Fibroblast of lung (primary cell): ENCODE measurements around the gene JAKMIP1. TPM values are rescaled to one million over a fixed set of nuclear protein-coding genes. Genes with fewer than 3 reads are reported as not detected.

ENCODE experiments used
- DNase-seq, 2 donors: peaks; one replicate each; pipeline versions ENCODE4 v3.0.0 to v3.0.0-alpha.2; 2010; ENCODE audit warnings: low read depth in 2 of 2
- H2AFZ ChIP-seq: 2 replicates; pipeline ENCODE4 v1.5.1; 2012; ENCODE audit warnings: low read length, control low read depth, inconsistent platforms
- H3K27ac ChIP-seq: 2 replicates; pipeline ENCODE4 v1.5.1; 2011; ENCODE audit warnings: low read length, control low read depth; ENCODE audit not compliant: insufficient read depth
- H3K27me3 ChIP-seq: 2 replicates; pipeline ENCODE4 v1.5.1; 2011; ENCODE audit warnings: mild to moderate bottlenecking, low read length; ENCODE audit not compliant: control insufficient read depth, insufficient read depth
- H3K36me3 ChIP-seq: 2 replicates; pipeline ENCODE4 v1.5.1; 2011; ENCODE audit warnings: low read length; ENCODE audit not compliant: control insufficient read depth, insufficient read depth
- H3K4me1 ChIP-seq: 2 replicates; pipeline ENCODE4 v1.5.1; 2011; ENCODE audit warnings: low read length; ENCODE audit not compliant: control insufficient read depth, insufficient read depth; ENCODE audit errors: extremely low read depth
- H3K4me2 ChIP-seq: 2 replicates; pipeline ENCODE4 v1.5.1; 2011; ENCODE audit warnings: low read length, control low read depth; ENCODE audit not compliant: insufficient read depth; ENCODE audit errors: extremely low read depth
- H3K4me3 ChIP-seq, 4 experiments: fragments of 200-600 bp in 1 of 4; sonication (generic) in 1 of 4; replicated peaks in 1 of 4; 2 replicates each; pipeline ENCODE4 v1.5.1; 2011 to 2016; ENCODE audit warnings: low read length in 4 of 4, low read depth in 3 of 4, mild to moderate bottlenecking in 3 of 4, control low read depth in 2 of 4, inconsistent platforms in 1 of 4, mixed read lengths in 1 of 4; ENCODE audit not compliant: insufficient read depth in 1 of 4; ENCODE audit errors: control extremely low read depth in 1 of 4
- H3K79me2 ChIP-seq: 2 replicates; pipeline ENCODE4 v1.5.1; 2012; ENCODE audit warnings: mild to moderate bottlenecking, low read length, inconsistent platforms; ENCODE audit not compliant: control insufficient read depth, insufficient read depth
- H3K9ac ChIP-seq: 2 replicates; pipeline ENCODE4 v1.5.1; 2011; ENCODE audit warnings: mild to moderate bottlenecking, low read length, control low read depth; ENCODE audit not compliant: insufficient read depth
- H3K9me3 ChIP-seq: 2 replicates; pipeline ENCODE4 v1.5.1; 2012; ENCODE audit warnings: low read depth, low read length; ENCODE audit not compliant: control insufficient read depth, insufficient read depth
- H4K20me1 ChIP-seq: 2 replicates; pipeline ENCODE4 v1.5.1; 2011; ENCODE audit warnings: low read length; ENCODE audit not compliant: control insufficient read depth, insufficient read depth; ENCODE audit errors: extremely low read depth
- EZH2 ChIP-seq: IDR thresholded peaks from 2 replicates; pipeline ENCODE4 v1.5.1; 2012; ENCODE audit warnings: low read length, control low read depth, mild to moderate bottlenecking; ENCODE audit errors: missing control alignments
- polyA plus RNA-seq, 2 donors: library from polyadenylated mRNA; depleted of rRNA in 1 of 2; stranded (reverse) in 1 of 2; unstranded in 1 of 2; fragments of >200 nt; gene quantifications; 2 replicates each; pipeline ENCODE4 v1.2.1, GENCODE V29; 2011 to 2012; ENCODE audit warnings: missing spikeins in 1 of 2
- total RNA-seq: library from RNA; depleted of rRNA; stranded (reverse); fragments of >200 nt; gene quantifications from 2 replicates; pipeline ENCODE4 v1.2.1, GENCODE V29; 2014
- TF ChIP-seq, protein P1 (sequence below), 2 donors: IDR thresholded peaks in 1 of 2; conservative IDR thresholded peaks in 1 of 2; 1 replicate in 1 of 2; 2 replicates in 1 of 2; pipeline ENCODE4 v1.5.1; 2011 to 2012; ENCODE audit warnings: low read length in 2 of 2, control low read depth in 1 of 2, inconsistent platforms in 1 of 2, low read depth in 1 of 2, mild to moderate bottlenecking in 1 of 2

JAKMIP1 gene
- total and polyA plus RNA-seq, 2 donors (not counting 1 experiment from before 2014, with no cell fraction given) = not detected

DNA sequence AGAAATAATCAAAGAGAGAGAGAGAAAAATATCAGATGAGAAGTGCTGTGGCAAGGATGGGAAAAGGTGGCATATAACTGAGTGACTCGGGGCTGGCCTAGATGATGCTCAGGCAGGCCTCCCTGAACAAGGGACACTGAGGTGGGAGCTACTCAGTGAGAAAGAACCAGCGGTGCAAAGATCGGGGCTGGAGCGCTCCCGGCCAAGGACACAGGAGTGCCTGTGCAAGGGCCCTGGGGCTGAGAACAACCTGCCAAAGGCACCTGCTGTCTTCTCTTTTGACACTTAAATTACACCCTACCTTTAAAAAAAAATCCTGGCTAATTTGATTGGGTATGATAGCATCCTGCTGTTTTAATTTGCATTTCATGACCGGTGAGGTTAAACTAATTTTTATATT is 104.5 kb downstream of the JAKMIP1 start:
- no peak for DNase-seq
- no peak for TF ChIP-seq EZH2
- TF ChIP-seq, protein P1, sequence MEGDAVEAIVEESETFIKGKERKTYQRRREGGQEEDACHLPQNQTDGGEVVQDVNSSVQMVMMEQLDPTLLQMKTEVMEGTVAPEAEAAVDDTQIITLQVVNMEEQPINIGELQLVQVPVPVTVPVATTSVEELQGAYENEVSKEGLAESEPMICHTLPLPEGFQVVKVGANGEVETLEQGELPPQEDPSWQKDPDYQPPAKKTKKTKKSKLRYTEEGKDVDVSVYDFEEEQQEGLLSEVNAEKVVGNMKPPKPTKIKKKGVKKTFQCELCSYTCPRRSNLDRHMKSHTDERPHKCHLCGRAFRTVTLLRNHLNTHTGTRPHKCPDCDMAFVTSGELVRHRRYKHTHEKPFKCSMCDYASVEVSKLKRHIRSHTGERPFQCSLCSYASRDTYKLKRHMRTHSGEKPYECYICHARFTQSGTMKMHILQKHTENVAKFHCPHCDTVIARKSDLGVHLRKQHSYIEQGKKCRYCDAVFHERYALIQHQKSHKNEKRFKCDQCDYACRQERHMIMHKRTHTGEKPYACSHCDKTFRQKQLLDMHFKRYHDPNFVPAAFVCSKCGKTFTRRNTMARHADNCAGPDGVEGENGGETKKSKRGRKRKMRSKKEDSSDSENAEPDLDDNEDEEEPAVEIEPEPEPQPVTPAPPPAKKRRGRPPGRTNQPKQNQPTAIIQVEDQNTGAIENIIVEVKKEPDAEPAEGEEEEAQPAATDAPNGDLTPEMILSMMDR (conservative IDR thresholded peaks at IDR 0.05 in 1 of 2, IDR thresholded peaks at IDR 0.05 in 1 of 2; ENCODE audit: low read depth in 1 of 2, low read length in 2 of 2) = no peak

GRCh38 chr4:6095023-6095752 is 105.2 kb downstream of the JAKMIP1 start:
- Histone ChIP-seq H2AFZ (no peak overlapping the region), H3K4me1 (no peaks in the 10 kb centered on the region), H4K20me1 (no peaks in the 10 kb centered on the region), H3K4me3 (no peak overlapping the region), H3K27me3 (no peaks in the 10 kb centered on the region), H3K9me3 (no peaks in the 10 kb centered on the region), H3K27ac (no peak overlapping the region), H3K9ac (no peak overlapping the region), H3K36me3 (no peaks in the 10 kb centered on the region), H3K79me2 (no peaks in the 10 kb centered on the region), H3K4me2 (no peak overlapping the region)
- no peak for TF ChIP-seq EZH2
- TF ChIP-seq, protein P1 (conservative IDR thresholded peaks at IDR 0.05 in 1 of 2, IDR thresholded peaks at IDR 0.05 in 1 of 2; ENCODE audit: low read depth in 1 of 2, low read length in 2 of 2) = no peak
- peak in 1 of 2 donors; percentile 6 for DNase-seq

More for the DNA sequence above, 104.5 kb downstream of the JAKMIP1 start:
- Histone ChIP-seq H3K9ac (no peak overlapping the region), H3K79me2 (no peaks in the 10 kb centered on the region), H4K20me1 (no peaks in the 10 kb centered on the region), H3K36me3 (no peaks in the 10 kb centered on the region), H3K27me3 (no peaks in the 10 kb centered on the region), H3K4me3 (no peak overlapping the region), H2AFZ (no peak overlapping the region), H3K4me2 (no peak overlapping the region), H3K9me3 (no peaks in the 10 kb centered on the region), H3K27ac (no peak overlapping the region), H3K4me1 (no peaks in the 10 kb centered on the region)

DNA sequence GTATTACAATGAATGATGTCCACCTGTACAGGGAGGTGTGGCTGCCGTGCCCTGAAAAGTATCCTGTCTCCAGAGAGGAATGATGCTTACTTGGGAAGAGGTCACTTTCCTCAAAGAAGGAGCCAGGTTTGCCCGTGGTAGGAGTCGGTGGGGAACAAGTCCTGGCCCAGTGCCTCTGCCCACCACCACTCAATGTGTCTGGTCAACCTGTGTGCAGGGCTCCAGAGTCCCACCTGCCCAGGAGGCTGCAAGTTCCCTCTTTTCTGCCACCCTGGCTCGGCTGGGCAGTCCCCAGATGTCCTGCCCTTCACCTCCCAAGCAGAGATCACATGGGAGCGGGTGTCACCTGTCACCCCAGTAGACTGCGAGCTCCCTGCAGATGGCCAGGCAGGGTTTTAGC is 106.7 kb downstream of the JAKMIP1 start:
- Histone ChIP-seq H2AFZ (no peak overlapping the region), H3K79me2 (no peaks in the 10 kb centered on the region), H3K27me3 (no peaks in the 10 kb centered on the region), H3K4me1 (no peaks in the 10 kb centered on the region), H4K20me1 (no peaks in the 10 kb centered on the region), H3K4me2 (no peak overlapping the region), H3K9me3 (no peaks in the 10 kb centered on the region), H3K4me3 (no peak overlapping the region), H3K9ac (no peak overlapping the region), H3K27ac (no peak overlapping the region), H3K36me3 (no peaks in the 10 kb centered on the region)
- no peak for DNase-seq
- TF ChIP-seq, protein P1 (conservative IDR thresholded peaks at IDR 0.05 in 1 of 2, IDR thresholded peaks at IDR 0.05 in 1 of 2; ENCODE audit: low read depth in 1 of 2, low read length in 2 of 2) = no peak
- no peak for TF ChIP-seq EZH2
